Common myeloid progenitor, CD34-positive (primary cell): ENCODE results near the gene PVALEF.
"Not testable (repeated sequence)": the region's sequence is repeated elsewhere in the genome, so short reads cannot be mapped to it uniquely, and the experiment has no call there.

Experiments used
- CTCF ChIA-PET: fragments of 350-600 bp; sonication (Branson Sonifier 250); formaldehyde crosslinking; loops from one replicate; lab custom pipeline; 2021; ENCODE audit warnings: antibody characterized with exemption; lab: Charles Lee
- POLR2A ChIA-PET: fragments of 350-600 bp; sonication (Branson Sonifier 250); formaldehyde crosslinking; loops from one replicate; lab custom pipeline; 2021; ENCODE audit warnings: antibody characterized with exemption; lab: Charles Lee
- DNase-seq, 3 donors: peaks; one replicate each; pipeline versions ENCODE4 v3.0.0 to v3.0.0-alpha.2; 2013
- H3K27ac ChIP-seq, 2 experiments: 1 replicate in 1 of 2; 2 replicates in 1 of 2; pipeline ENCODE4 v1.7.0; 2013; ENCODE audit warnings: inconsistent platforms in 2 of 2, low read length in 2 of 2, mild to moderate bottlenecking in 2 of 2, low read depth in 1 of 2, moderate library complexity in 1 of 2; ENCODE audit not compliant: severe bottlenecking in 2 of 2, insufficient read depth in 1 of 2, poor library complexity in 1 of 2
- H3K27me3 ChIP-seq, 5 experiments: replicated peaks in 2 of 5; 1 replicate in 3 of 5; 2 replicates in 2 of 5; pipeline versions ENCODE4 v1.6.1 to v1.7.0; 2013; ENCODE audit warnings: low read length in 4 of 5, mild to moderate bottlenecking in 2 of 5, moderate library complexity in 2 of 5, inconsistent platforms in 1 of 5; ENCODE audit not compliant: insufficient read depth in 5 of 5, control insufficient read depth in 4 of 5
- H3K36me3 ChIP-seq, 4 experiments: 1 replicate in 2 of 4; 2 replicates in 2 of 4; pipeline versions ENCODE4 v1.6.1 to v1.7.0; 2013; ENCODE audit warnings: low read length in 3 of 4, control low read depth in 1 of 4, mild to moderate bottlenecking in 1 of 4; ENCODE audit not compliant: control insufficient read depth in 4 of 4, insufficient read depth in 4 of 4
- H3K4me1 ChIP-seq, 4 experiments: 1 replicate in 3 of 4; 2 replicates in 1 of 4; pipeline versions ENCODE4 v1.6.1 to v1.7.1; 2013; ENCODE audit warnings: low read length in 3 of 4, mild to moderate bottlenecking in 3 of 4, control low read depth in 1 of 4, inconsistent platforms in 1 of 4, moderate library complexity in 1 of 4; ENCODE audit not compliant: control insufficient read depth in 4 of 4, insufficient read depth in 4 of 4; ENCODE audit errors: control extremely low read depth in 1 of 4
- H3K4me3 ChIP-seq, 7 experiments: 1 replicate in 4 of 7; 2 replicates in 3 of 7; pipeline versions ENCODE4 v1.5.1 to v1.7.0; 2013; ENCODE audit warnings: mild to moderate bottlenecking in 7 of 7, low read length in 6 of 7, moderate library complexity in 6 of 7, inconsistent platforms in 2 of 7, low read depth in 2 of 7, control low read depth in 1 of 7; ENCODE audit not compliant: insufficient read depth in 4 of 7, control insufficient read depth in 1 of 7; ENCODE audit errors: extremely low read depth in 1 of 7
- H3K9me3 ChIP-seq, 5 experiments: 1 replicate in 4 of 5; 2 replicates in 1 of 5; pipeline versions ENCODE4 v1.6.1 to v1.7.1; 2013; ENCODE audit warnings: low read length in 4 of 5, mild to moderate bottlenecking in 2 of 5, inconsistent platforms in 1 of 5, low read depth in 1 of 5, moderate library complexity in 1 of 5; ENCODE audit not compliant: control insufficient read depth in 4 of 5, insufficient read depth in 2 of 5; ENCODE audit errors: control extremely low read depth in 1 of 5
- WGBS: methylation state at CpG from one replicate; pipeline ENCODE4 v1.1.5; 2013; ENCODE audit not compliant: insufficient coverage; 5-methylcytosine and 5-hydroxymethylcytosine counted together

PVALEF gene

GRCh38 chr17:81153340-81153803 is 11.9 kb upstream of the PVALEF start:
- ChIA-PET POLR2A (no interaction called here), CTCF (interaction anchor here (1.3 to 3.2 kb wide), 4 partner anchors 11 to 89 kb away, joined by 3 to 18 read pairs (median 4); no protein-coding TSS in a partner anchor)
- DNase-seq, result no peak
- Histone ChIP-seq H3K27ac (no peak overlapping the region), H3K4me3 (no peak overlapping the region), H3K36me3 (no peaks in the 10 kb centered on the region), H3K9me3 (no peaks in the 10 kb centered on the region), H3K4me1 (peaks cover 0 to 19% (median 17%) of the 10 kb centered on the region in 4 experiments), H3K27me3 (no peaks in the 10 kb centered on the region)
- 98% methylated on average over 12 of the region's 17 CpGs for WGBS

- CTCF ChIA-PET, result interaction anchor here (0.9 to 3.2 kb wide), 3 partner anchors 11 to 88 kb away, joined by 4 to 18 read pairs (median 4); no protein-coding TSS in a partner anchor
- not testable (repeated sequence) for H3K27ac ChIP-seq, H3K27me3 ChIP-seq, H3K9me3 ChIP-seq, H3K36me3 ChIP-seq, H3K4me3 ChIP-seq, DNase-seq
- POLR2A ChIA-PET, result interaction anchor here (0.6 kb wide), 1 partner anchor 12 kb away, joined by 3 read pairs; the partner anchor contains the start of genes AATK and PVALEF
- 100% methylated on average over 2 of the region's 9 CpGs for WGBS
- H3K4me1 ChIP-seq, result peaks cover 0 to 18% (median 17%) of the 10 kb centered on the region in 4 experiments
These were observed 11.3 kb upstream of the PVALEF start for GRCh38 chr17:81154016-81154415.

- no peaks in the 10 kb centered on the region for H3K36me3 ChIP-seq
- ChIA-PET CTCF (interaction anchor here (0.9 to 3.2 kb wide), 3 partner anchors 12 to 87 kb away, joined by 4 to 18 read pairs (median 4); no protein-coding TSS in a partner anchor), POLR2A (no interaction called here)
- H3K4me3 ChIP-seq, result no peak overlapping the region
- WGBS, result 95% methylated on average over 11 of the region's 18 CpGs
- peaks cover 0 to 23% (median 19%) of the 10 kb centered on the region in 4 experiments for H3K4me1 ChIP-seq
- H3K27me3 ChIP-seq, result no peaks in the 10 kb centered on the region
- H3K27ac ChIP-seq, result no peak overlapping the region
- no peaks in the 10 kb centered on the region for H3K9me3 ChIP-seq
- no peak for DNase-seq
These were observed 10.3 kb upstream of the PVALEF start for GRCh38 chr17:81154961-81155360.

GRCh38 chr17:81156866-81157805 is 8.2 kb upstream of the PVALEF start:
- peaks cover 0 to 22% (median 18%) of the 10 kb centered on the region in 4 experiments for H3K4me1 ChIP-seq
- no peaks in the 10 kb centered on the region for H3K27me3 ChIP-seq
- DNase-seq, result no peak
- H3K36me3 ChIP-seq, result no peaks in the 10 kb centered on the region
- H3K27ac ChIP-seq, result no peak overlapping the region
- no peak overlapping the region for H3K4me3 ChIP-seq
- ChIA-PET POLR2A (interaction anchor here (1.0 kb wide), 1 partner anchor 7 kb away, joined by 3 read pairs; no protein-coding TSS in a partner anchor), CTCF (no interaction called here)
- 97% methylated on average over 28 of the region's 38 CpGs for WGBS
- no peaks in the 10 kb centered on the region for H3K9me3 ChIP-seq

- ChIA-PET POLR2A (interaction anchor here (1.0 kb wide), 1 partner anchor 8 kb away, joined by 3 read pairs; no protein-coding TSS in a partner anchor), CTCF (interaction anchor here (1.0 to 2.0 kb wide), 2 partner anchors 15 to 43 kb away, joined by 3 to 6 read pairs; no protein-coding TSS in a partner anchor)
These were observed 7.2 kb upstream of the PVALEF start for GRCh38 chr17:81157848-81158687.

GRCh38 chr17:81158688-81159590 is 6.4 kb upstream of the PVALEF start:
- no peaks in the 10 kb centered on the region for H3K27me3 ChIP-seq
- no peak for DNase-seq
- peaks cover 0 to 22% (median 18%) of the 10 kb centered on the region in 4 experiments for H3K4me1 ChIP-seq
- POLR2A ChIA-PET, result no interaction called here
- no peak overlapping the region for H3K27ac ChIP-seq
- no peaks in the 10 kb centered on the region for H3K36me3 ChIP-seq
- CTCF ChIA-PET, result interaction anchor here (1.0 to 2.0 kb wide), 2 partner anchors 16 to 42 kb away, joined by 3 to 6 read pairs; no protein-coding TSS in a partner anchor
- no peaks in the 10 kb centered on the region for H3K9me3 ChIP-seq
- H3K4me3 ChIP-seq, result no peak overlapping the region
- WGBS, result 95% methylated on average over 34 of the region's 43 CpGs

More at GRCh38 chr17:81157848-81158687, 7.2 kb upstream of the PVALEF start:
- WGBS, result 93% methylated on average over 33 of the region's 39 CpGs
- Histone ChIP-seq H3K27ac (no peak overlapping the region), H3K36me3 (no peaks in the 10 kb centered on the region), H3K4me1 (peaks cover 0 to 22% (median 18%) of the 10 kb centered on the region in 4 experiments), H3K27me3 (no peaks in the 10 kb centered on the region), H3K4me3 (no peak overlapping the region), H3K9me3 (no peaks in the 10 kb centered on the region)
- DNase-seq, result no peak
